ENCODE measurements around the gene TMEM95. TPM values are rescaled to one million over a fixed set of nuclear protein-coding genes. Genes with fewer than 3 reads are reported as not detected.
A peak's percentile ranks its signal among the peaks of the same experiment; 100 is the strongest.

The TMEM95 gene
- total RNA-seq, 1 donor from 2014 or later, result not detected

GRCh38 chr17:7380855-7381683, 26.1 kb downstream of the TMEM95 start, which contains the start of gene TNK1:
TSS of gene TNK1 (plus strand) at chr17:7381089. CDS start at chr17:7382927, 1,838 bp downstream.
- no peak for DNase-seq

GRCh38 chr17:7382901-7383300, 27.9 kb downstream of the TMEM95 start:
- DNase-seq, result no peak

- no peak for DNase-seq
Measured at GRCh38 chr17:7383371-7383741, 28.4 kb downstream of the TMEM95 start.

GRCh38 chr17:7383742-7384488, 29.0 kb downstream of the TMEM95 start:
- DNase-seq, result peak; percentile 45

GRCh38 chr17:7384489-7385081, 29.6 kb downstream of the TMEM95 start:
- DNase-seq, result no peak

- DNase-seq, result no peak
Measured at GRCh38 chr17:7388856-7389255, 33.9 kb downstream of the TMEM95 start.

GRCh38 chr17:7389924-7390910, 35.3 kb downstream of the TMEM95 start:
- no peak for DNase-seq

GRCh38 chr17:7391307-7391706, 36.4 kb downstream of the TMEM95 start:
- DNase-seq, result peak; percentile 54

GRCh38 chr17:7392696-7393612, 38.0 kb downstream of the TMEM95 start:
- no peak for DNase-seq

GRCh38 chr17:7393613-7394451, 38.9 kb downstream of the TMEM95 start:
- DNase-seq, result peak; percentile 30

- peak; percentile 88 for DNase-seq
Measured at GRCh38 chr17:7394452-7395191, 39.7 kb downstream of the TMEM95 start, which contains the start of gene PLSCR3. TSS of gene PLSCR3 (minus strand) at chr17:7394525. CDS start at chr17:7394110, 415 bp downstream.

GRCh38 chr17:7396147-7396546, 41.2 kb downstream of the TMEM95 start:
- no peak for DNase-seq

GRCh38 chr17:7398612-7399011, 43.7 kb downstream of the TMEM95 start:
- no peak for DNase-seq

- DNase-seq, result no peak
Measured at GRCh38 chr17:7403043-7403726, 48.2 kb downstream of the TMEM95 start.

- no peak for DNase-seq
Measured at GRCh38 chr17:7403727-7403976, 48.7 kb downstream of the TMEM95 start.

GRCh38 chr17:7403977-7404736, 49.2 kb downstream of the TMEM95 start, which contains the start of gene TMEM256:
TSS of gene TMEM256 (minus strand) at chr17:7404097. CDS start at chr17:7404084, 13 bp downstream.
- DNase-seq, result peak; percentile 100

GRCh38 chr17:7404737-7405349, 49.9 kb downstream of the TMEM95 start:
- DNase-seq, result peak; percentile 24

All from dermis blood vessel endothelial cell (primary cell).